Neural crest cell (in vitro differentiated cells): Measurements from ENCODE around the gene CDK19. TPM values are rescaled to one million over a fixed set of nuclear protein-coding genes. Genes with fewer than 3 reads are reported as not detected.

Source experiments
- DNase-seq: peaks from one replicate; pipeline ENCODE4 v3.0.0; 2021; ENCODE audit warnings: low read depth, mixed read lengths, low spot score
- H3K27ac Mint-ChIP-seq: one replicate; pipeline ENCODE4 v1.8.0; 2021; ENCODE audit warnings: mild to moderate bottlenecking, mixed read lengths; ENCODE audit not compliant: unreplicated experiment
- H3K27me3 Mint-ChIP-seq: 2 replicates; pipeline ENCODE4 v1.8.0; 2021; ENCODE audit warnings: low read depth, mild to moderate bottlenecking, mixed read lengths
- H3K36me3 Mint-ChIP-seq: 2 replicates; pipeline ENCODE4 v1.8.0; 2021; ENCODE audit warnings: low read depth, mild to moderate bottlenecking, mixed read lengths
- H3K4me1 Mint-ChIP-seq: 2 replicates; pipeline ENCODE4 v1.8.0; 2021; ENCODE audit warnings: mixed read lengths
- H3K4me3 Mint-ChIP-seq: one replicate; pipeline ENCODE4 v1.8.0; 2021; ENCODE audit warnings: mild to moderate bottlenecking, mixed read lengths
- H3K9me3 Mint-ChIP-seq: 2 replicates; pipeline ENCODE4 v1.8.0; 2021; ENCODE audit warnings: mixed read lengths
- total RNA-seq: library from RNA; stranded (reverse); gene quantifications from 2 replicates; pipeline ENCODE4 v1.2.1, GENCODE V29; 2021
- TF ChIP-seq, protein P1 (sequence below): fragments of 200-600 bp; sonication (generic); conservative IDR thresholded peaks from 2 replicates; pipeline ENCODE4 v1.5.0; 2021; ENCODE audit warnings: antibody characterized with exemption, mild to moderate bottlenecking

Gene CDK19
- total RNA-seq, 1 donor from 2014 or later = 24.4 TPM

- H3K4me1 Mint-ChIP-seq = no peaks in the 10 kb centered on the region
- H3K27ac Mint-ChIP-seq = no peak overlapping the region
Measured at GRCh38 chr6:110642711-110643110, 172.6 kb downstream of the CDK19 start.

DNA sequence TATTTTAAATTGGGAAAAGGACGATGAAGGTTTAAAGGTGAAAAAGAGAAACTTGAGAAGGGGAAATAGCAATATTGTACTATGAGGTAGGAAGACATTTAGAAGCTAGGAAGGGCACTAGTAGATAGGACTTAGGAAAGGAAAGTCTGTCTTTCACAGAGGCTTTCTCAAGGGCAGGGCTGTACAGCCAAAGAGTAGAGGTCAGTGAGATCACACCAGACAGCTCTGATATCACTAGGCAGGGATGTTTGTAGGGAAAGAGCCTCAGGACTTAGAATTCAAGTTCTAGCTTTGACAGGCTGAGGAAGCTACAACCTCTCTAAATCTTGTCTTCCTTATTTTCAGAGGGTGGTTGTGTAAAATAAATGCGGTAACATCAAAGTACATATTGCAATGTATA, 178.5 kb downstream of the CDK19 start:
- H3K4me3 Mint-ChIP-seq = no peak overlapping the region
- peaks cover 8% of the 10 kb centered on the region for H3K36me3 Mint-ChIP-seq
- no peaks in the 10 kb centered on the region for H3K27me3 Mint-ChIP-seq
- H3K4me1 Mint-ChIP-seq = no peaks in the 10 kb centered on the region
- no peaks in the 10 kb centered on the region for H3K9me3 Mint-ChIP-seq
- TF ChIP-seq, protein P1, sequence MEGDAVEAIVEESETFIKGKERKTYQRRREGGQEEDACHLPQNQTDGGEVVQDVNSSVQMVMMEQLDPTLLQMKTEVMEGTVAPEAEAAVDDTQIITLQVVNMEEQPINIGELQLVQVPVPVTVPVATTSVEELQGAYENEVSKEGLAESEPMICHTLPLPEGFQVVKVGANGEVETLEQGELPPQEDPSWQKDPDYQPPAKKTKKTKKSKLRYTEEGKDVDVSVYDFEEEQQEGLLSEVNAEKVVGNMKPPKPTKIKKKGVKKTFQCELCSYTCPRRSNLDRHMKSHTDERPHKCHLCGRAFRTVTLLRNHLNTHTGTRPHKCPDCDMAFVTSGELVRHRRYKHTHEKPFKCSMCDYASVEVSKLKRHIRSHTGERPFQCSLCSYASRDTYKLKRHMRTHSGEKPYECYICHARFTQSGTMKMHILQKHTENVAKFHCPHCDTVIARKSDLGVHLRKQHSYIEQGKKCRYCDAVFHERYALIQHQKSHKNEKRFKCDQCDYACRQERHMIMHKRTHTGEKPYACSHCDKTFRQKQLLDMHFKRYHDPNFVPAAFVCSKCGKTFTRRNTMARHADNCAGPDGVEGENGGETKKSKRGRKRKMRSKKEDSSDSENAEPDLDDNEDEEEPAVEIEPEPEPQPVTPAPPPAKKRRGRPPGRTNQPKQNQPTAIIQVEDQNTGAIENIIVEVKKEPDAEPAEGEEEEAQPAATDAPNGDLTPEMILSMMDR = no peak
- no peak for DNase-seq
- H3K27ac Mint-ChIP-seq = no peak overlapping the region

More at GRCh38 chr6:110642711-110643110, 172.6 kb downstream of the CDK19 start:
- peaks cover 15% of the 10 kb centered on the region for H3K36me3 Mint-ChIP-seq
- no peaks in the 10 kb centered on the region for H3K27me3 Mint-ChIP-seq
- no peaks in the 10 kb centered on the region for H3K9me3 Mint-ChIP-seq
- H3K4me3 Mint-ChIP-seq = no peak overlapping the region
- DNase-seq = no peak
- TF ChIP-seq, protein P1 = no peak

DNA sequence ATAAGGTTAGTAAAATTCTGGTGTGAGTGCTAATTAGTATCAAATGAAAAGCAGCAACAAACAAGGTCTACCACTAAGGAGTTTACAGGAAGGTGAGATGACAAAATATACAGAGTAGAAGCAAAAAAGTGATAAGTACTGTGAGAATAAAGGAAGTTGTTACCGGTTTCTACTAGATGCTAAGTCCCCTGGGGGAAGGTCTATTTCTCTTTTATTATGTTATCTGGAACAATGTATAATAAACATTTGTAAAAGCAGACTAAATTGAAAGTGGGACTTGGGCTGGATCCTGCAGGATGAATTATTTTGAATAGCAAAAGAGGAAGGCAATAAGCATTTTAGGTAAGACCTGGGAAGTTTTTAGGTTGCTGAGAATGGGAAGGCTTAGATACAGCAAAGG, 180.2 kb downstream of the CDK19 start:
- H3K27ac Mint-ChIP-seq = no peak overlapping the region
- H3K36me3 Mint-ChIP-seq = peaks cover 3% of the 10 kb centered on the region
- H3K27me3 Mint-ChIP-seq = no peaks in the 10 kb centered on the region
- TF ChIP-seq, protein P1 = no peak
- no peaks in the 10 kb centered on the region for H3K9me3 Mint-ChIP-seq
- no peak for DNase-seq
- no peaks in the 10 kb centered on the region for H3K4me1 Mint-ChIP-seq
- H3K4me3 Mint-ChIP-seq = no peak overlapping the region

- Mint-ChIP-seq H3K27me3 (no peaks in the 10 kb centered on the region), H3K4me1 (no peaks in the 10 kb centered on the region), H3K9me3 (no peaks in the 10 kb centered on the region), H3K36me3 (peaks cover 3% of the 10 kb centered on the region), H3K27ac (no peak overlapping the region), H3K4me3 (no peak overlapping the region)
- DNase-seq = no peak
- TF ChIP-seq, protein P1 = no peak
Measured at GRCh38 chr6:110633731-110634213, 181.5 kb downstream of the CDK19 start.

DNA sequence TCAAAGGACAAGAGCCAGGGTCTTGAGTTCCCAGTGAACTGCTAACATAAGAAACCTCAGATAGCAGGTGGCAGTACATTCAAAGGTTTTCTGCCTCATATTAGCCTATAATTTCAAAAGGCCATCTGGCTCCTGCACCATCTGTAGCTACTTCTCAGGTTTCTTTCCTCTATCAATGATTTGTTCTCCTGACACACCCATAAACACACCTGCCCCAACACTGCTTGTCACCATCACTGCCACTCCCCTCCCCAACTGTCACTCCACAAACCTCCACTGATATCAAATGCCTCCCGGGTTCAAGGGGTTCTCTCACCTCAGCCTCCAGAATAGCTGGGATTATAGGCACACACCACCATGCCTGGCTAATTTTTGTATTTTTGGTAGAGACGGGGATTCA, 186.1 kb downstream of the CDK19 start:
- Mint-ChIP-seq H3K4me3 (no peak overlapping the region), H3K4me1 (no peaks in the 10 kb centered on the region), H3K27me3 (no peaks in the 10 kb centered on the region), H3K27ac (no peak overlapping the region), H3K36me3 (no peaks in the 10 kb centered on the region), H3K9me3 (no peaks in the 10 kb centered on the region)
- no peak for DNase-seq
- TF ChIP-seq, protein P1 = no peak

- Mint-ChIP-seq H3K36me3 (no peaks in the 10 kb centered on the region), H3K9me3 (no peaks in the 10 kb centered on the region), H3K27me3 (no peaks in the 10 kb centered on the region), H3K4me1 (no peaks in the 10 kb centered on the region), H3K4me3 (no peak overlapping the region), H3K27ac (no peak overlapping the region)
- TF ChIP-seq, protein P1 = no peak
- DNase-seq = no peak
Measured at GRCh38 chr6:110628330-110628729, 186.9 kb downstream of the CDK19 start.
